Activated CD4-positive, alpha-beta memory T cell treated with anti-CD3 and anti-CD28 coated beads for 36 hours (primary cell): ENCODE measurements around the gene KAT14. TPM values are rescaled to one million over a fixed set of nuclear protein-coding genes. Genes with fewer than 3 reads are reported as not detected.
"Not testable (repeated sequence)": the region's sequence is repeated elsewhere in the genome, so short reads cannot be mapped to it uniquely, and the experiment has no call there.

ENCODE experiments used
- CTCF ChIA-PET: fragments of 350-600 bp; sonication (Branson Sonifier 250); formaldehyde crosslinking; loops from one replicate; lab custom pipeline; 2021; ENCODE audit warnings: antibody characterized with exemption, inconsistent platforms; lab: Charles Lee
- POLR2A ChIA-PET: fragments of 350-600 bp; sonication (Branson Sonifier 250); formaldehyde crosslinking; loops from one replicate; lab custom pipeline; 2021; ENCODE audit warnings: antibody characterized with exemption; lab: Charles Lee
- DNase-seq: peaks from one replicate; pipeline ENCODE4 v3.0.0-alpha.2; 2020
- H3K27ac Mint-ChIP-seq: one replicate; pipeline ENCODE4 v1.8.0; 2021; ENCODE audit warnings: mixed read lengths
- H3K27me3 Mint-ChIP-seq: one replicate; pipeline ENCODE4 v1.8.0; 2021; ENCODE audit warnings: mixed read lengths
- H3K36me3 Mint-ChIP-seq: one replicate; pipeline ENCODE4 v1.8.0; 2021; ENCODE audit warnings: mixed read lengths
- H3K4me1 Mint-ChIP-seq: one replicate; pipeline ENCODE4 v1.8.0; 2021; ENCODE audit warnings: low read depth, mixed read lengths
- H3K4me3 Mint-ChIP-seq: one replicate; pipeline ENCODE4 v1.8.0; 2021; ENCODE audit warnings: mild to moderate bottlenecking, mixed read lengths
- H3K9me3 Mint-ChIP-seq: one replicate; pipeline ENCODE4 v1.8.0; 2021; ENCODE audit warnings: mixed read lengths
- intact Hi-C: fragments of 100-400 bp; cut with micrococcal nuclease; formaldehyde crosslinking; loops from one replicate; pipeline ENCODE4 v1.15.1; 2023
- total RNA-seq, 2 experiments: library from RNA; stranded (reverse); gene quantifications; one replicate each; pipeline ENCODE4 v1.2.3, GENCODE V29; 2021

KAT14 gene
- total RNA-seq, 2 experiments from 2014 or later: 14.2 to 14.4 TPM

DNA sequence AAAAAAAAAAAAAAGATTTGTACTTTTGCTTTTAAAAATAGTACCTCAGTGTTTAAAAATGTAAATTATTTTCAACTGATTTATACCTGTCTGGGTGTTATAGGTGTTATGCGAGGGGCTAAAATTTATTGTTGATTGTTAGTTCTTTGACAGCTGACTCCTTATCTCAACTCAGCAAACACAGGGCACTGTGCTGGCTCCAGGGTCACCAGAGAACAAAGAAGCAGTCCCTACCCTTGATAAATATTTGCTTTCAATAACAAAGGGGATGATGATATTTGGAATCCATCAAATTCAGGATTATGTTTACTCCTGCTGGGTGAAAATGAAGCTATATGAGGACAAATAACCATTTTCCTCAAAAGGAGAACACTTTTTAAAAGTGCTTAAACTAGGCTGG, 34.2 kb upstream of the KAT14 start:
- ChIA-PET POLR2A (no interaction called here), CTCF (interaction anchor here (0.7 kb wide), 1 partner anchor 718 kb away, joined by 3 read pairs; no protein-coding TSS in a partner anchor)
- intact Hi-C loops: no loop called here
- Mint-ChIP-seq H3K9me3 (peaks cover 2% of the 10 kb centered on the region), H3K27ac (no peak overlapping the region), H3K27me3 (peaks cover 9% of the 10 kb centered on the region), H3K36me3 (no peaks in the 10 kb centered on the region), H3K4me3 (no peak overlapping the region), H3K4me1 (no peaks in the 10 kb centered on the region)
- DNase-seq: no peak

DNA sequence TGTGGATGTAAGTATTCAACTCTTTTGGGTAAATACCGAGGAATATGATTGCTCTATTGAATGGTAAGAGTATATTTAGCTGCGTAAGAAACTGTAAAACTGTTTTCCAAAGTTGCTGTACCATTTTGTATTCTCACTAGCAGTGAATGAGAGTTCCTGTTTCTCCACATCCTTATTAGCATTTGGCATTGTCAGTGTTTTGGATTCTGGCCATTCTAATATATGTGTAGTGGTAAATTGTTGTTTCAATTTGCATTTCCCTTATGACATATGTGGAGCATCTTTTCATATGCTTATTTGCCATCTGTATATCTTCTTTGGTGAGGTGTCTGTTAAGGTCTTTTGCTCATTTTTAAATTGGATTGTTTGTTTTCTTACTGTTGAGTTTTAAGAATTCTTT, 29.3 kb upstream of the KAT14 start:
- intact Hi-C loops: no loop called here
- Mint-ChIP-seq H3K36me3 (no peaks in the 10 kb centered on the region), H3K27me3 (peaks cover 2% of the 10 kb centered on the region), H3K9me3 (peaks cover 4% of the 10 kb centered on the region), H3K27ac (no peak overlapping the region), H3K4me3 (no peak overlapping the region), H3K4me1 (no peaks in the 10 kb centered on the region)
- ChIA-PET CTCF (no interaction called here), POLR2A (no interaction called here)
- no peak for DNase-seq

DNA sequence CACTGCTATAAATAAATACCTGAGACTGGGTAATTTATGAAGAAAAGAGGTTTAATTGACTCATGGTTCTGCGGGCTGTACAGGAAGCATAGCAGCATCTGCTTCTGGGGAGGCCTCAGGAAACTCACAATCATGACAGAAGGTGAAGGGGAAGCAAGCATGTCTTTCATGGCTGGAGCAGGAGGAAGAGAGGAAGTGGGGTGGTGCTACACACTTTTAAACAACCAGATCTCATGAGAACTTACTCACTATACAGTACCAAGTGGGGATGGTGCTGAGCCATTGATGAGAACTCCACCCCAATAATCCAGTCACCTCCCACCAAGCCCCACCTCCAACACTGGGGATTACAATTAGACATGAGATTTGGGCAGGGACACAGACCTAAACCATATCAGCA, 9.1 kb upstream of the KAT14 start:
- H3K27me3 Mint-ChIP-seq, H3K9me3 Mint-ChIP-seq, intact Hi-C loops, CTCF ChIA-PET, H3K36me3 Mint-ChIP-seq, H3K27ac Mint-ChIP-seq, H3K4me3 Mint-ChIP-seq, H3K4me1 Mint-ChIP-seq, POLR2A ChIA-PET: not testable (repeated sequence)
- peak; percentile 11 for DNase-seq

DNA sequence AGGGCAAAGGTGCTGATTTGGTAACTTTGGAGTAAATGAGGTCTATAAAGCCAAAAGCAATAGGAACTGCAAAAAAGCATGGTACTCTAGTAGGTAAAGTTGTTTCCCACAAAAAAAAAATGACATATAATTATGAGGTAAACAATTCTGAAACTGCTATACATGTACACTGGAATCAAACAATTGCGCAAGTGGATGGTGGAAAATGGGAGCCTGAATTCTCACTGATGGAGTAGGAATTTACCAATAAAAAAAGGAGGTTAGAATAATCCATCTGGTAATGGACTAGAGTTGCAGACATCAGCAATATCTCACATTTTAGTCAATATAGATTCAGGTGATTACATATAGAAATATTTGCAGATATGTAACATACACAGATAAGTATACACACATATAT, 5.0 kb upstream of the KAT14 start:
- CTCF ChIA-PET: no interaction called here
- POLR2A ChIA-PET: no interaction called here

DNA sequence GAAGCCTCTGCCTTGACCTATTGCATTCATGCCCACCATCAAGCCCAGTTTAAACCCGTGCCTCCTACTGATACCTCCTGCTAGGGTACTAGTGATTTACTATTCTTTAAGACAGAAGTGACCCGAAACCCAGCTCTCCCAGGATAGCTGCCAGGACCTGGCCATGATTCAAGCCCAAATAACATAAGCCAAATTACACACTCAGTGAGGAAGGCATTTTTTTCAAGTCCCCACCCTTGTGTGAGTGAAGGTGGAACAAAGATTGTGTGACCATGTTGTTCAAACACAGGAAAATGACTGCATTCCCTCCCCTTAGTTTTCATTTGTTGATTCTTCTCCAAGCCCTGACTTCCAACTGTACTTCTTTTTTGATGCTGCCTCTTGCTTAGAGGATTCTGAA, 3.7 kb upstream of the KAT14 start:
- Mint-ChIP-seq H3K4me1 (peaks cover 11% of the 10 kb centered on the region), H3K27ac (no peak overlapping the region), H3K9me3 (peaks cover 4% of the 10 kb centered on the region), H3K36me3 (no peaks in the 10 kb centered on the region), H3K27me3 (no peaks in the 10 kb centered on the region), H3K4me3 (no peak overlapping the region)
- intact Hi-C loops: loop anchor here (10.0 kb wide), 2 partner anchors 599 to 1399 kb away; partner anchors contain the start of genes BFSP1 and SNRPB2
- POLR2A ChIA-PET: no interaction called here
- CTCF ChIA-PET: no interaction called here
- DNase-seq: no peak

More for the DNA sequence above, 5.0 kb upstream of the KAT14 start:
- Mint-ChIP-seq H3K27me3 (no peaks in the 10 kb centered on the region), H3K36me3 (no peaks in the 10 kb centered on the region), H3K27ac (no peak overlapping the region), H3K4me1 (peaks cover 13% of the 10 kb centered on the region), H3K9me3 (peaks cover 5% of the 10 kb centered on the region), H3K4me3 (no peak overlapping the region)
- intact Hi-C loops: loop anchor here (10.0 kb wide), 2 partner anchors 598 to 1398 kb away; partner anchors contain the start of genes BFSP1 and SNRPB2
- DNase-seq: no peak

DNA sequence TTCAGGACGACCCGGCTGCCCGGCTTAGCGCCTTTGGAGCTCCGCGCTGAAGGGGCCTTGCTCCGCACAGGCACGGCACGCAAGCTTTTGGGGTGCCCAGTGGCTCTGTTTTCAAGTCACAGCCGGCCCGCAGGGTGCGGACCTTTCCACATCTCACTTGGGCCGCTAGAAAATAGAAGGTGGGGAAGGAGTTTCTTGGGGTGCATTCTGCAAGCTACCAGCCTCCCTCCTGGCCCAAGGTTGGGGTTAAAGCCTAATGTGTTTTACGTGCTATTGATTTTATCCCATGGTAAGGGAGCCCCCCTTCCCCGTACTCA, 561 bp downstream of the KAT14 start:
- intact Hi-C loops: loop anchor here (2.0 to 10.0 kb wide), 6 partner anchors 169 to 1403 kb away; partner anchors contain the start of genes BFSP1, DZANK1, MGME1 and POLR3F
- no peaks in the 10 kb centered on the region for H3K9me3 Mint-ChIP-seq
- ChIA-PET POLR2A (interaction anchor here (0.8 to 1.3 kb wide), 6 partner anchors 9 to 369 kb away, joined by 3 to 7 read pairs (median 4); partner anchors contain the start of genes DZANK1, POLR3F, SEC23B and ZNF133), CTCF (interaction anchor here (0.6 to 1.2 kb wide), 6 partner anchors 11 to 1639 kb away, joined by 3 to 5 read pairs (median 4); partner anchors contain the start of gene RRBP1)
- H3K4me1 Mint-ChIP-seq: peaks cover 30% of the 10 kb centered on the region
- no peak for DNase-seq
- peaks cover 8% of the 10 kb centered on the region for H3K36me3 Mint-ChIP-seq
- no peaks in the 10 kb centered on the region for H3K27me3 Mint-ChIP-seq
- peak overlapping the region; percentile 26 for H3K27ac Mint-ChIP-seq
- peak overlapping the region; percentile 62 for H3K4me3 Mint-ChIP-seq

DNA sequence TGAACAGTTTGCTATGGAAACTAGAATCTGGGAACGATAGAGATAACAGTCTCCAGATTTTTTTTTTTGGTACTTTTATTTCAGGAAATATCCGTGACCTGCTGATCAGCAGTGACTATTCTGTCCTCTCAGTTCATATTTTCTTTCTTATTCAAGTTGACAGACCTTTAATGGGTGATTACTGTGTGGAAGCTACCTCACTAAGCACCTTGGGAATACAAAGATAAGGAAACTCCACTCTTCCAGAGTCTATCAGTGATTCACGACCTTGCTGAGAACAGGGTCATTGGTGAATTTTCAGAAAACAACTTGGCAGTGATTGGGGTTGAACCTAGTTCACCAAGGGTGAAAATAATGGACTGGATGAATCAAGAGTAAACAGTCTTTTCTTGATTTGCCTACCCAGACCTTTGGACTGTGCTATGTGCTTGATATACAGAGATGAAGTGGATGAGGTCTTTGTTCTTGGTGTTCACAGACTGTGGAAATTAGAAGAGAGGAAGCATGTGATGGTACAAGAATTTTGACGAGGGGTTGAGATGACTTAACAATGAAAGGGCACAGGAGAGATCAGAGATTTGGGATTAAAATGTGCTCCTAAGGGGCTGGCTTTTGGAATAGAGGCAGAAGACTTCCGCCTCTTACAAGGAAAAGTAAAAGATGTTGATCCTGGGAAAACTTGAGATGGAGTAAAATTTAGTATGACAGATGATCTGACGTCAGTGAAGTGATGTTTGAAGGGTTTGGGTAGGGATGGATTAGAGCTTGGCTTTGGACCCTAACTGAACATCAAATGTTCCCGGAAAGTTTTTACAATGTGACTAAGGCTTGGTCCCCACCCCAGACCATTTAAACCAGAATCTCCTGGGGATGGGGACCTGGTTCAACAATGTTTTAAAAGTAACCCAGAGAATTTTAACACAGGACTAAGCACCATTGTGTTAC, 1.2 kb downstream of the KAT14 start:
- Mint-ChIP-seq H3K27ac (peak overlapping the region; percentile 26), H3K9me3 (no peaks in the 10 kb centered on the region), H3K36me3 (peaks cover 12% of the 10 kb centered on the region), H3K4me3 (peak overlapping the region; percentile 62), H3K4me1 (peaks cover 26% of the 10 kb centered on the region), H3K27me3 (no peaks in the 10 kb centered on the region)
- CTCF ChIA-PET: interaction anchor here (0.6 to 1.2 kb wide), 5 partner anchors 10 to 1640 kb away, joined by 3 to 5 read pairs (median 4); partner anchors contain the start of gene RRBP1
- DNase-seq: no peak
- POLR2A ChIA-PET: interaction anchor here (0.8 to 1.3 kb wide), 6 partner anchors 8 to 369 kb away, joined by 3 to 7 read pairs (median 4); partner anchors contain the start of genes DZANK1, POLR3F, SEC23B and ZNF133
- intact Hi-C loops: loop anchor here (2.0 to 10.0 kb wide), 6 partner anchors 170 to 1404 kb away; partner anchors contain the start of genes BFSP1, DZANK1, MGME1 and POLR3F

DNA sequence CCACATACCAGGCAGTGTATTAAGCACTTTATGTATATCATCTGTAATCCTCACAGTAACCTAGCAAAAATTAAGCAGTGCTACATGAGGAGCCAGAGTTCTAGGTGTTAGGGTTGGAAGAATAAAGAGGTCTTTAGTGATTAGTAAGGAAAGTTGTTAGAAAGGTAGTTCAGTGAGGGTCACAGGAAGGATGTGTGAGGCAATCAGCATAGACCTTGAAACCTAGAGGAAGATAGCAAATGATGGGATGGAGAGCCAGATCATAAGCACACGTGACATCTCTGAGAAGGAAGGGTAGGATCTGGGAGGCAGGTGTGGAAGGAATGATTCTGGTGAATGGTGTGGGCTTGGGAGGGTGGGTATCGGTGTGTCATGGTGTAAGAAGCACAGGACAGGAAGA, 2.2 kb downstream of the KAT14 start:
- intact Hi-C loops: loop anchor here (2.0 to 10.0 kb wide), 6 partner anchors 171 to 1405 kb away; partner anchors contain the start of genes BFSP1, DZANK1, MGME1 and POLR3F
- POLR2A ChIA-PET: no interaction called here
- CTCF ChIA-PET: no interaction called here
- Mint-ChIP-seq H3K9me3 (no peaks in the 10 kb centered on the region), H3K4me3 (peak overlapping the region; percentile 62), H3K36me3 (peaks cover 19% of the 10 kb centered on the region), H3K27me3 (no peaks in the 10 kb centered on the region), H3K4me1 (peaks cover 28% of the 10 kb centered on the region), H3K27ac (no peak overlapping the region)
- DNase-seq: no peak

DNA sequence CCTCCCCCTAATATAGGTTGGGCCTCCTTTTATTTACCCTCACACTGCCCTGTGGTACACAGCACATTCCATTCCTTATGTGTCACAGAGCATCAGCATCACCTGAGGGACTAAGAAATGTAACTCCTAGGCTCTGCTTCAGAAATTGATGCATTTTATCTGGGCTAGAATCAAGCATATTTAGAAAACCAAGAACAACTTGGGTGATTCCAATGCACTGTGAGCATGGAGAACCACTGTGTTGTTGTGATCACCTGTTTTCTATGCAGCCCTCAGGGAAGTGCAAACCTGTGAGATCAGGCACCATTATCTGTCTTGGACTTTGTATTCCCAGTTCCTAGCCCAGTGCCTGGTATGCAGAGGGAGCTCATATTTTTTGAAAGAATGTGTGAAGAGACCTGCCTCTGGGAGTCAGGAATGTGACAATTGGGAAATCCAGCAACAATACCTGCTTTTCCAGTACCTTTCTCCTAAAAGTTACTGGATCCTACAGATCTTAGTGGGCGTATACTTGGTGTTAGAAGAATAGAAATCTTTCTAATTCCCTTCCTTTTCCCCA, 7.0 kb downstream of the KAT14 start:
- Mint-ChIP-seq H3K27ac (no peak overlapping the region), H3K4me3 (no peak overlapping the region), H3K4me1 (peaks cover 15% of the 10 kb centered on the region), H3K27me3 (no peaks in the 10 kb centered on the region), H3K9me3 (no peaks in the 10 kb centered on the region), H3K36me3 (peaks cover 27% of the 10 kb centered on the region)
- intact Hi-C loops: no loop called here
- ChIA-PET POLR2A (no interaction called here), CTCF (interaction anchor here (1.1 kb wide), 1 partner anchor 101 kb away, joined by 4 read pairs; no protein-coding TSS in a partner anchor)
- DNase-seq: no peak

DNA sequence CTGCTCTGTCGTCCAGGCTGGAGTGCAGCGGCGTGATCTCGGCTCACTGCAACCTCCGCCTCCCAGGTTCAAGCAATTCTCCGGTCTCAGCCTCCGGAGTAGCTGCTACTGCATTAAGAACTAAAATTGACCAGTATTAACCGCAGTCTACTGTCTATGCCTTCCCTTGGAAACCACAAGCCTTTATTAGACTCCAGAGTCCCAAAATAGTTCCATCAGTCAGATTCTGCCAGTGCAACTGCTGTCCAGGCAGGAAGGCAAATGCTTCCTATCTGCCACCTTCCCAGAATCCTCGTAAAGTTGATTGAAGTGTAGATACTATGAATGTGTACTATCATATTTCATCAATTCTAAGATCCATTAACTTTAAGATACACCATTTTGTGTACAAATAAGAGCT, 16.7 kb downstream of the KAT14 start:
- no peaks in the 10 kb centered on the region for H3K4me1 Mint-ChIP-seq
- no peak for DNase-seq
- H3K27ac Mint-ChIP-seq: no peak overlapping the region
- no peaks in the 10 kb centered on the region for H3K9me3 Mint-ChIP-seq
- no peak overlapping the region for H3K4me3 Mint-ChIP-seq
- POLR2A ChIA-PET: no interaction called here
- no peaks in the 10 kb centered on the region for H3K27me3 Mint-ChIP-seq
- peaks cover 22% of the 10 kb centered on the region for H3K36me3 Mint-ChIP-seq
- intact Hi-C loops: no loop called here
- CTCF ChIA-PET: no interaction called here

DNA sequence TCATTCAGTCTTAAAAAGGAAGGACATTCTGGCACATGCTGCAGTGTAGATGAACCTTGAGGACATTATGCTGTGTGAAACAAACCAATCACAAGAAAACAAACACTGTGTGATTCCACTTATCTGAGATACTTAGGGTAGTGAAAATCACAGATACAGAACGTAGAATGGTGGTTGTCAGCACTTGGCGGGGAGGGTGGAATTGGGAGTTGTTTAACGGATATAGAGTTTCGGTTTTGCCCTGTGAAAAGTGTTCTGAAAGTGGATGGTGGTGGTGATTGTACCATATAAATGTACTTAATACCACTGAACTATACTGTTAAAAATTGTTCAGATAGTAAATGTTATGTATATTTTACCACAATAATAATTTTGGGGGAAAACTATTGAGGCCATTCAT, 18.4 kb downstream of the KAT14 start:
- no peak overlapping the region for H3K4me3 Mint-ChIP-seq
- intact Hi-C loops: no loop called here
- no peak overlapping the region for H3K27ac Mint-ChIP-seq
- POLR2A ChIA-PET: no interaction called here
- no peaks in the 10 kb centered on the region for H3K27me3 Mint-ChIP-seq
- H3K9me3 Mint-ChIP-seq: no peaks in the 10 kb centered on the region
- CTCF ChIA-PET: no interaction called here
- no peaks in the 10 kb centered on the region for H3K4me1 Mint-ChIP-seq
- peaks cover 21% of the 10 kb centered on the region for H3K36me3 Mint-ChIP-seq
- no peak for DNase-seq

DNA sequence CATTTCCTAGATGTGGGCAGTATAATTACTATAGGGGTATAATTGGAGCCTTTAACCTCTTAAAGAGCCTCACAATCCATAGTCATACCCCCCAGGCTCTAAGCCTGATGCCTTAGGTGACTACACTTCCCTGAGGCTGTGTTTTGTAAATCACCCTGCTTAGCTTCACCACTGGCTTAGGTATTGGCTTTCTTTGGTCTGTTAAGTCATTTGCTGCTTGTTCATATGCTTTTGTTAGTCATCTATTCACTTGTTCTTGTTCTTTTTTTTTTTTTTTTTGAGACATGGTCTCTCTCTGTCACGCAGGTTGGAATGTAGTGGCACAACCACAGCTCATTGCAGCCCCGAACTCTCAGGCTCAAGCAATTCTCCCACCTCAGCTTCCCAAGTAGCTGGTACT, 26.7 kb downstream of the KAT14 start:
- Mint-ChIP-seq H3K4me3 (no peak overlapping the region), H3K27me3 (no peaks in the 10 kb centered on the region), H3K36me3 (peaks cover 28% of the 10 kb centered on the region), H3K4me1 (peaks cover 36% of the 10 kb centered on the region), H3K27ac (no peak overlapping the region), H3K9me3 (no peaks in the 10 kb centered on the region)
- no peak for DNase-seq
- intact Hi-C loops: no loop called here
- ChIA-PET POLR2A (no interaction called here), CTCF (no interaction called here)
